NCI-H446 treated with DMSO at 0.1 percent for 48 hours (cell line): Measurements from ENCODE around the gene CCDC51.

ENCODE experiments used
- DNase-seq: peaks from one replicate; lab custom pipeline; 2025; lab: John Stamatoyannopoulos, UW

CCDC51 gene

GRCh38 chr3:48419149-48419548 is 20.8 kb downstream of the CCDC51 start:
- DNase-seq: no peak

GRCh38 chr3:48418651-48419050 is 21.3 kb downstream of the CCDC51 start:
- no peak for DNase-seq

GRCh38 chr3:48418140-48418539 is 21.8 kb downstream of the CCDC51 start:
- DNase-seq: no peak

- no peak for DNase-seq
Measured at GRCh38 chr3:48417529-48418108, 22.3 kb downstream of the CCDC51 start.

- no peak for DNase-seq
Measured at GRCh38 chr3:48416546-48416945, 23.4 kb downstream of the CCDC51 start.

GRCh38 chr3:48416091-48416505 is 23.8 kb downstream of the CCDC51 start:
- DNase-seq: no peak

GRCh38 chr3:48415251-48415953 is 24.5 kb downstream of the CCDC51 start:
- DNase-seq: no peak

- no peak for DNase-seq
Measured at GRCh38 chr3:48414376-48415250, 25.3 kb downstream of the CCDC51 start.

- DNase-seq: no peak
Measured at GRCh38 chr3:48413611-48414010, 26.3 kb downstream of the CCDC51 start.

GRCh38 chr3:48413086-48413485 is 26.8 kb downstream of the CCDC51 start:
- DNase-seq: no peak

GRCh38 chr3:48412375-48413001 is 27.4 kb downstream of the CCDC51 start:
- DNase-seq: no peak

GRCh38 chr3:48411606-48412374 is 28.1 kb downstream of the CCDC51 start:
- DNase-seq: no peak

GRCh38 chr3:48411041-48411588 is 28.8 kb downstream of the CCDC51 start:
- no peak for DNase-seq

- no peak for DNase-seq
Measured at GRCh38 chr3:48410205-48411040, 29.5 kb downstream of the CCDC51 start.

GRCh38 chr3:48409291-48410201 is 30.4 kb downstream of the CCDC51 start:
- DNase-seq: no peak

- DNase-seq: no peak
Measured at GRCh38 chr3:48408823-48409281, 31.1 kb downstream of the CCDC51 start.

- no peak for DNase-seq
Measured at GRCh38 chr3:48407542-48408099, 32.3 kb downstream of the CCDC51 start.

GRCh38 chr3:48406443-48407431 is 33.2 kb downstream of the CCDC51 start:
- no peak for DNase-seq
